ENCODE results near the gene HSPB1. TPM values are rescaled to one million over a fixed set of nuclear protein-coding genes. Genes with fewer than 3 reads are reported as not detected.
"Not testable (repeated sequence)": the region's sequence is repeated elsewhere in the genome, so short reads cannot be mapped to it uniquely, and the experiment has no call there.

The HSPB1 gene
- total RNA-seq, 3 donors from 2014 or later (not counting 1 experiment from before 2014, with no cell fraction given) = 14.4 to 15.9 (median 14.7) TPM

GRCh38 chr7:76314042-76314721 lies 11.7 kb downstream of the HSPB1 start:
- peak; percentile 99 for TF ChIP-seq CTCF (IDR thresholded peaks at IDR 0.05)
- H3K36me3 Mint-ChIP-seq = no peaks in the 10 kb centered on the region
- peaks cover 22 to 28% of the 10 kb centered on the region in 2 donors for H3K4me1 Mint-ChIP-seq
- peak; percentile 68 to 86 (median 68) for ATAC-seq
- Histone ChIP-seq H3K36me3 (ENCODE audit: control insufficient read depth, insufficient read depth, low read length) (no peaks in the 10 kb centered on the region), H3K4me3 (ENCODE audit: low read length) (no peak overlapping the region), H3K4me1 (ENCODE audit: control insufficient read depth, insufficient read depth, low read length) (peaks cover 22% of the 10 kb centered on the region), H3K27me3 (ENCODE audit: control insufficient read depth, insufficient read depth, low read length) (no peaks in the 10 kb centered on the region), H3K9me3 (ENCODE audit: control insufficient read depth, insufficient read depth, low read length) (no peaks in the 10 kb centered on the region), H3K27ac (ENCODE audit: low read length) (no peak overlapping the region)
- peak overlapping the region; percentile 35 for H3K4me3 Mint-ChIP-seq
- H3K9me3 Mint-ChIP-seq = no peaks in the 10 kb centered on the region
- peak overlapping the region in 1 of 2 donors; percentile 69 for H3K27ac Mint-ChIP-seq
- peak; percentile 94 to 97 for DNase-seq
- no peaks in the 10 kb centered on the region for H3K27me3 Mint-ChIP-seq (ENCODE audit: low read depth in 2 of 2)
- 9% methylated on average over 14 of the region's 15 CpGs for WGBS (ENCODE audit: insufficient coverage)
- intact Hi-C loops (cut with micrococcal nuclease) = loop anchor here (1.0 to 10.0 kb wide), 4 partner anchors 11 to 269 kb away; partner anchors contain the start of genes MDH2 and STYXL1

DNA sequence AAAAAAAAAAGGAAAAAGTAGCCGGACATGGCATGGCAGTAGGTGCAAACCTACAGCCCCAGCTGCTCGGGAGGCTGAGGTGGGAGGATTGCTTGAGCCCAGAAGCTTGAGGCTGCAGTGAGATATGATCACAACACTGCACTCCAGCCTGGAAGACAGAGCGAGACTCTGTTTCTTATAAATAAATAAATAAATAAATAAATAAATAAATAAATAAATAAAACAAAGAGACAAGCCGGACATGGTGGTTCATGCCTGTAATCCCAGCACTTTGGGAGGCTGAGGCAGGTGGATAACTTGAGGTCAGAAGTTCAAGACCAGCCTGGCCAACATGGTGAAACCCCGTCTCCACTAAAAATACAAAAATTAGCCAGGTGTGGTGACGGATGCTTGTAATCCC lies 12.3 kb downstream of the HSPB1 start:
- H3K27me3 ChIP-seq (ENCODE audit: control insufficient read depth, insufficient read depth, low read length); H3K9me3 Mint-ChIP-seq; H3K36me3 Mint-ChIP-seq; H3K27ac Mint-ChIP-seq; H3K27ac ChIP-seq (ENCODE audit: low read length); H3K27me3 Mint-ChIP-seq (ENCODE audit: low read depth in 2 of 2); H3K4me3 ChIP-seq (ENCODE audit: low read length); ATAC-seq; H3K36me3 ChIP-seq (ENCODE audit: control insufficient read depth, insufficient read depth, low read length); DNase-seq; H3K9me3 ChIP-seq (ENCODE audit: control insufficient read depth, insufficient read depth, low read length): not testable (repeated sequence)
- WGBS (ENCODE audit: insufficient coverage) = 78% methylated on average over 5 of the region's 6 CpGs
- Mint-ChIP-seq H3K4me3 (peak overlapping the region; percentile 35), H3K4me1 (peaks cover 22 to 29% of the 10 kb centered on the region in 2 donors)
- peaks cover 25% of the 10 kb centered on the region for H3K4me1 ChIP-seq (ENCODE audit: control insufficient read depth, insufficient read depth, low read length)
- intact Hi-C loops (cut with micrococcal nuclease) = loop anchor here (1.0 to 10.0 kb wide), 4 partner anchors 11 to 270 kb away; partner anchors contain the start of genes MDH2 and STYXL1

DNA sequence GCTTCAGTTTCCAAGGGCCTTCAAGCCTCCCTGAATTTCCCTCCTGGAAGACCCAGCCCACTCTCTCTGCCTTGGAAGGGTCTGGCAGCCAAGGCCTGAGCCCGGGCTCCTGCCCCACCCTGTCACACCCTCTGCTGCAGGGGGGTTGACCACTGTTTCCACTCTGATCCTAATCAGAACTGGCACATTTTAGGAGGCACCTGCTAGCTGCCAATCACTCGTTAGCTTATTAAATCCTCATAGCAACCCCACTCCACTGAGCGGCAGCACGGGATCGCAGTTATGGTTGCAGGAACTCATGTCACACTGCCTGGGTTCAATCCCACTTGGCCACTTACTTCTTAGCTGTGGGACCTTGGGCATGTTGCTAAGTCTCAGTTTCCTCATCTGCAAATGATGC lies 12.9 kb downstream of the HSPB1 start:
- TF ChIP-seq CTCF (IDR thresholded peaks at IDR 0.05) = no peak
- Mint-ChIP-seq H3K27me3 (ENCODE audit: low read depth in 2 of 2) (no peaks in the 10 kb centered on the region), H3K36me3 (no peaks in the 10 kb centered on the region), H3K27ac (no peak overlapping the region), H3K4me1 (peaks cover 22 to 29% of the 10 kb centered on the region in 2 donors), H3K9me3 (no peaks in the 10 kb centered on the region), H3K4me3 (no peak overlapping the region)
- ATAC-seq (no peak), DNase-seq (no peak)
- H3K4me1 ChIP-seq (ENCODE audit: control insufficient read depth, insufficient read depth, low read length) = peaks cover 25% of the 10 kb centered on the region
- no peaks in the 10 kb centered on the region for H3K36me3 ChIP-seq (ENCODE audit: control insufficient read depth, insufficient read depth, low read length)
- intact Hi-C loops (cut with micrococcal nuclease) = loop anchor here (10.0 kb wide), 1 partner anchor 271 kb away; the partner anchor contains the start of genes MDH2 and STYXL1
- H3K4me3 ChIP-seq (ENCODE audit: low read length) = no peak overlapping the region
- H3K27me3 ChIP-seq (ENCODE audit: control insufficient read depth, insufficient read depth, low read length) = no peaks in the 10 kb centered on the region
- H3K27ac ChIP-seq (ENCODE audit: low read length) = no peak overlapping the region
- H3K9me3 ChIP-seq (ENCODE audit: control insufficient read depth, insufficient read depth, low read length) = no peaks in the 10 kb centered on the region
- 24% methylated on average over 5 of the region's 5 CpGs for WGBS (ENCODE audit: insufficient coverage)

- Mint-ChIP-seq H3K27me3 (ENCODE audit: low read depth in 2 of 2) (no peaks in the 10 kb centered on the region), H3K36me3 (no peaks in the 10 kb centered on the region), H3K9me3 (no peaks in the 10 kb centered on the region), H3K4me3 (peak overlapping the region; percentile 86), H3K4me1 (peaks cover 22 to 29% of the 10 kb centered on the region in 2 donors), H3K27ac (peak overlapping the region; percentile 84 to 96)
- WGBS (ENCODE audit: insufficient coverage) = 63% methylated on average over 13 of the region's 14 CpGs
- no peak for ATAC-seq
- Histone ChIP-seq H3K4me1 (ENCODE audit: control insufficient read depth, insufficient read depth, low read length) (peaks cover 25% of the 10 kb centered on the region), H3K36me3 (ENCODE audit: control insufficient read depth, insufficient read depth, low read length) (no peaks in the 10 kb centered on the region), H3K4me3 (ENCODE audit: low read length) (peak overlapping the region; percentile 91), H3K27ac (ENCODE audit: low read length) (peak overlapping the region; percentile 88), H3K9me3 (ENCODE audit: control insufficient read depth, insufficient read depth, low read length) (no peaks in the 10 kb centered on the region), H3K27me3 (ENCODE audit: control insufficient read depth, insufficient read depth, low read length) (no peaks in the 10 kb centered on the region)
- TF ChIP-seq CTCF (IDR thresholded peaks at IDR 0.05) = no peak
- intact Hi-C loops (cut with micrococcal nuclease) = loop anchor here (10.0 kb wide), 1 partner anchor 272 kb away; the partner anchor contains the start of genes MDH2 and STYXL1
- no peak for DNase-seq
These were observed 14.7 kb downstream of the HSPB1 start for GRCh38 chr7:76316984-76317781.
